H4 (cell line): ENCODE data around the gene ANKRD1. TPM values are rescaled to one million over a fixed set of nuclear protein-coding genes. Genes with fewer than 3 reads are reported as not detected.
"Not testable (repeated sequence)": the region's sequence is repeated elsewhere in the genome, so short reads cannot be mapped to it uniquely, and the experiment has no call there.

Experiments
- DNase-seq: peaks from one replicate; pipeline ENCODE4 v3.0.0-alpha.2; 2015; ENCODE audit warnings: low spot score
- total RNA-seq: library from RNA; depleted of rRNA; stranded (reverse); fragments of >200 nt; shearing (Covaris generic); gene quantifications from 2 replicates; pipeline ENCODE4 v1.2.3, GENCODE V29; 2014; rRNA removed

ANKRD1 gene
- 5.8 and 6.0 TPM in 2 replicates for total RNA-seq

- DNase-seq = peak; percentile 75
These were observed at the start of gene ANKRD1 for GRCh38 chr10:90920986-90921666. Gene ANKRD1 (minus strand): TSS chr10:90921087. CDS start chr10:90921027, 60 bp downstream.

- DNase-seq = no peak
These were observed 49.2 kb upstream of the ANKRD1 start for GRCh38 chr10:90969947-90970673.

DNA sequence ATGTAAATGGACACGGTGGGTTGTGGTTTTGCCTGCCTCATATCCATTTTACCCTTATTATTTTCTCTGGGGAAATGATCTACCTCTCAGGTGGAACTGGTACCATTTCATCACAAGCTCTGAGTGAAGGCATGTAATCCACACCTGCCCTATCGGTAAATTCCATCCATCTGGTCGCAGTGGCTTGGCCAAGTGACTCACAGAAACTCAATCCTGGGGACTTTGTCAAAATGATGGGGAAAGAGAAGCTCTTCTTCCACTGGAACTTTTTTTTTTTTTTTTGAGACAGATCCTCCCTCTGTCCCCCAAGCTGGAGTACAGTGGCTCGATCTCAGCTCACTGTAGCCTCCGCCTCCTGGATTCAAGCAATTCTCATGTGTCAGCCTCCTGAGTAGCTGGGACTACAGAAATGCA lies 48.2 kb upstream of the ANKRD1 start:
- no peak for DNase-seq

- DNase-seq = no peak
These were observed 47.6 kb upstream of the ANKRD1 start for GRCh38 chr10:90968328-90969081.

- DNase-seq = no peak
These were observed 47.0 kb upstream of the ANKRD1 start for GRCh38 chr10:90967865-90968264.

DNA sequence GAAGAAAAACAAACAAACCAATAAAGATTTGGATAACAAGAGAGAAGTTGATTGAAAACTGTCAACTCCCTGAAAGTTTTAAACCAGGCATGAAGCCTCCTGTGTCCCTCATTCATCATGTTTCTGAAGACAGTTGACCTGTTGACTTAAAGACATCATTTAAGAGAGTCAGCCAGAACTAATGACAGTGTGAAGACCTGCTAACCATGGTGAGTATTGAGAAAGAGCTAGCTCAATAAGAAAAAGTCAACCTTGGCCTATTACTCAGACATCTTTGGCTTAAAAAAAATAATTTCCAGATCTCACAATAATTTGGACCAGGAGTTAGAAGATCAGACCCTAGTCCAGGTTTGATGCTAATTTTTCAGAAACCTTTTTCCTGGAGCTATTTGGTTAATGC lies 45.3 kb upstream of the ANKRD1 start:
- DNase-seq = no peak

DNA sequence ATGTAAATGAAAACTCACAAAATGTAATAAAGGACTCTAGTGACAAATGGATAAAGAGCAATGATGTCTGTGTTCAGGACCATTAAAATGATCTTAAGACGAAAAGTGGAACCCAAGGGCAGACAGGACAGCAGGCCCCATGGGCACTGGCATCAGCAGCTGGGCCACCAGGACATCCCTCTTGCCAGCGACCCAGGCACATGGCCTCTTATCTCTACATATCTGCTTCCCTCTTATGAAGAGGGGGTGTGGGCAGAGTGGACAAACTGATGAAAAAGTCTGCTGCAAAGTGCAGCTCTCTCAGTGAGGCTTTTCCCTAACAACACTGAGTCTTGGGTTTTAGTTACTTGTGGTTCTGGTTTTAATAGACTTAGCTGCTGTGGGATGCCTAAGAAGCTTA lies 44.8 kb upstream of the ANKRD1 start:
- no peak for DNase-seq

- DNase-seq = no peak
These were observed 44.0 kb upstream of the ANKRD1 start for GRCh38 chr10:90964781-90965465.

- DNase-seq = no peak
These were observed 42.4 kb upstream of the ANKRD1 start for GRCh38 chr10:90963331-90963730.

- DNase-seq = peak; percentile 17
These were observed 39.5 kb upstream of the ANKRD1 start for GRCh38 chr10:90960355-90960814.

DNA sequence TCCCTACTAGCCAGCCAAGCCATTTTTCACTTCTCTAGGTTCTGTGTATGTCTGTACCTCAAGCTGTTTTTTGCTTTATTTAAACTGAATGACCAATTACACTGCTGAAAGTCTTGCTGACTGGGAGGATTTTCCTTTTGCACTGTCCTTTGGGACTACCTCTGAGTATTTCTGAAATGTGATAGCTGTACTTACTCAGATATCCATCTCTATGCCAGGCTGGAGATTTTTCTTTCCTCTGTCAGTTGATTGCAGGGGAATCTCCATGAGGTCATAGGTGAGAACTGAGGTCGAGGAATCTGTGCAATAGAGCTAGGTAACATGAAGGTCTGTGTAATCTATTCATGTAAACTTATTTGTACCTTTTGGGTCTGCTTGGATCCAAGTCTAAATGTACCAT lies 38.9 kb upstream of the ANKRD1 start:
- no peak for DNase-seq

DNA sequence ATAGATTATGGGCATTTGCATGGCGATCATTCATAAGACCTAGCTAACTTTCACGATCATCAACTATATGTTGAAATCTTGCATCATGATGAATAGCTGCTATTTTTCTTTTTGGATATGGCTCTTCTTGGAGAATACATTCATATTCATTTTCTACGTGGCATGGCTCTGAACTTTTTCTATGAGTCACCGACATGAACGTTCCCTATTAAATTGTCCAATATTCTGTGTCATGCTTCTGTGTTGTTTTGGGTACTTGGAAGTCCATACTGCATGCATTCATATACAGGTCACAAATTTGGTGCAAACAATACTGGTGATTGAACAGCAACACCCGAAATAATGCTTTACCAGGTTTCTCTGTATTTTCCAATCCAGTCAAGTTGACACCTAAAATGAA lies 37.9 kb upstream of the ANKRD1 start:
- DNase-seq = no peak

- no peak for DNase-seq
These were observed 26.4 kb upstream of the ANKRD1 start for GRCh38 chr10:90947030-90947960.

DNA sequence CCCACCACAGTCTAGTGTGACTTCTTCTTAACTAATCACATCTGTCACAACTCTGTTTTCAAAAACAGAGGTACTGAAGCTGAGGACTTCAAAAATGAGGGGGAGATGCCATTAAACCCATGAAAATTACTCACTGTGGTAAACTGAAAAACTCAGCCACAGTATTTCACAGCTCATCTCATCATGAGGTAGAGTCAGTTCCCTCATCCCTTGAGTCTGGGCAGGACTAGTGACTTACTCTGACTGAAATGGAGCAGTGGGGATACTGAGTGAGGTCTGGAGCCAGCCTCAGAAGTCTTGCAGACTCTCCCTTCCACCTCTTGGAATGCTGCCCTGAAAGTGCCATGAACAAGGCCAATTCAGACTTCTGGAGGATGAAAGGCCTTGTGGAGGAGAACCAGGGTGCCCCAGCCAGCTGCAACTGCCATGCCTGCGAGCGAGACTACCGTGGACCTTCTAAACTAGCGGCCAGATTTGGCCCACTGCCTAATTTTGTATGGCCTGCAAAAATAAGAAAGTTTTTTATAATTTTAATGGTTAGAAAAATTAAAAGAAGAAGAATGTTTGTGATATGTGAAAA lies 24.7 kb upstream of the ANKRD1 start:
- DNase-seq = no peak

DNA sequence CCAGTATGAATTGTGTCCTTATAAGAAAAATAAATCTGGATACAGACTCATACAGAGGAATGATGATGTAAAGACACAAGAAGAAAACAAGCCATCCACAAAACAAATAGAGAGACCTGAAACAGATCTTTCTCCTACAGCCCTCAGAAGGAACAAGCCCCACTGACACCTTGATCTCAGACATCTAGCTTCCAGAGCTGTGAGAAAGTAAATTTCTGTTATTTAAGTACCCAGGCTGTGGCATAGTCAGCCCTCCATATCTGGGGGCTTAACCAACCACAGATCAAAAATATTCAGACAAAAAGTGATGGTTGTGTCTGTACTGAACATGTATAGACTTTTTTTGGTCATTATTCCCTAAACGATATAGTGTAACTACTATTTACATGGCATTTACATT lies 23.9 kb upstream of the ANKRD1 start:
- no peak for DNase-seq

DNA sequence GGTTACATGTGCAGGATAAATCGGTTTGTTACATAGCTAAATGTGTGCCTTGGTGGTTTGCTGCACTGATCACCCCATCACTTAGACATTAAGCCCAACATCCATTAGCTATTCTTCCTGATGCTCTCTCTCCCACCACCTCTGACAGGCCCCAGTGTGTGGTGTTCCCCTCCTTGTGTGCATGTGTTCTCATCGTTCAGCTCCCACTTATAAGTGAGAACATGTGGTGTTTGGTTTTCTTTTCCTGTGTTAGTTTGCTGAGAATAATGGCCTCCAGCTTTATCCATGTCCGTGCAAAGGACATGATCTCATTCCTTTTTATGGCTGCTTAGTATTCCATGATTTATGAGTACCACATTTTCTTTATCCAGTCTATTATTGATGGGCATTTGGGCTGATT lies 22.1 kb upstream of the ANKRD1 start:
- DNase-seq = not testable (repeated sequence)

DNA sequence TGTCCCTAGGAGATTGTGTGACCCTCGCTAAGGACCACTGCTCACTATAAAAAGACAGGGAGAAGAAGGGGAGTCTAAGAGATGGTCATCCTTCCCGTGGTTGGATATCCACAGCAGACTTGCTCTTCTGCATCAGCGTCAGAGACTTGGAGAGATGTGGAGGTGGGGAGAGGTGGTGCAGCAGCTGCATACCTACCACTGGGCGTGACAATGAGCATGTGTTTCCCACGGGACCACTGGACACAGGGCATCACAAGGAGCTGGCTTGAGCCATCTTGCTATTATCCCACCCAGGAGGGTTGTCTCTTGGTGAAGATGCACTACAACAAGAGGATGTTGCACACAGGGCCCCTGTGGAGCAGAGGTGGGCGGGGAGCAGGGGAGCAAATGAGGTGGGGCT lies 18.8 kb upstream of the ANKRD1 start:
- DNase-seq = no peak

GRCh38 chr10:90939116-90939515 lies 18.2 kb upstream of the ANKRD1 start:
- no peak for DNase-seq

DNA sequence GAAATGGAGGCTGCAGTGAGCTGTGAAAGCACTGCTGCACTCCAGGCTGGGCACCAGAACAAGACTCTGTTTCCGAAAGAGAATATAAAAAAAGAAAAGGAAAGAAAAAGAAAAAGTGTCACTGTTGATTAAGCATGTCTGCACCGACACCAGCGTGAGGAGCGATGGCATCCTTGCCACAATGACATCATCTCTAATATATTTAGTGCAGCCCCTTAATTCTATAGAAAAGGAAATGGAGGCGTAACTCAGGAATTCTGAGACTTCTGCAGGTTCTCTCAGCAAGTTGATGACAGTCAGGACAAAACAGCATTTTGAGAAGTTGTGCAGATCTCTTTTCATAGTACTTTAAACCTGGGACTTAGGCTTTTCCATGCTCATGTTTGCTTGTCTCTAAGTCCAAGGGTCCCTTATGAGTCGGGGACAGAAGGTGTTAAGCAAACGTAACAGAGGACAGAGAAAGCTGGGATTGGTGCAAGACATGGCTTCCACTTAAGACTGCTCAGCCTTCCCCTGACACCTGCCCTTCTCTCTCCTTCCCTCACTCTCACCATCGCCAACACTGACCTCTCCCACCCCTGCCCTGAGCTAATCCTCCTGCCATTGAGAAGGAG lies 16.9 kb upstream of the ANKRD1 start:
- DNase-seq = no peak

DNA sequence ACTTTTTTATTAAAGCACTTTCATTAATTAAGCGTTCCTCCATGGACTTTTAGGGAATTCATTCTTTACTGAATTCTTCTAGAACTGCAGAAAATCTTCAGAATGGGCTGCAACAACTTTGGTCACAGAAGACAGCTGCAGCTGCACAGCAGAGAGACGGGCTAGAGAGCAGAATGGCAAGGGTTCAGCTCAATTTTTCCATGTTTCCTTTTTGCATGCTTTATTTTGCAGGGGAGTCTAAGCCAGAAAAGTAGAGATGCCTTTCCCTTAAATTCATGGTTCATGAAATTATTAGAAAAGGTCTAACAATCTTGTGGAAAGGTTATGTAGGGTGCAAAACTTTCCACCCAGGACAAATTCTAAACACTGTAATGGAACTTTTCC lies 15.4 kb upstream of the ANKRD1 start:
- no peak for DNase-seq
